Ovary (tissue), 9 donors: ENCODE data around the gene MYOM1. TPM values are rescaled to one million over a fixed set of nuclear protein-coding genes. Genes with fewer than 3 reads are reported as not detected.

ENCODE experiments used
- DNase-seq, 5 donors: peaks; one replicate each; pipeline ENCODE4 v3.0.0-alpha.2; 2019 to 2020
- H3K27ac ChIP-seq, 2 donors: fragments of 200-600 bp; one replicate each; pipeline versions ENCODE4 v1.5.1 to v1.8.0; 2019 to 2022
- H3K27me3 ChIP-seq: fragments of 200-600 bp; one replicate; pipeline ENCODE4 v1.8.0; 2022
- H3K36me3 ChIP-seq: fragments of 200-600 bp; sonication (generic); one replicate; pipeline ENCODE4 v1.5.1; 2019
- H3K4me1 ChIP-seq: one replicate; pipeline ENCODE4 v1.8.1; 2013; ENCODE audit warnings: mild to moderate bottlenecking, moderate library complexity; ENCODE audit not compliant: insufficient read depth
- H3K4me3 ChIP-seq: fragments of 200-600 bp; sonication (generic); one replicate; pipeline ENCODE4 v1.5.1; 2017
- H3K9me3 ChIP-seq, 2 donors: fragments of 200-600 bp in 1 of 2; sonication (generic) in 1 of 2; one replicate each; pipeline versions ENCODE4 v1.5.1 to v1.8.1; 2013 to 2019; ENCODE audit warnings: mild to moderate bottlenecking in 1 of 2, moderate library complexity in 1 of 2
- CTCF ChIP-seq, 3 donors: fragments of 450-650 bp in 2 of 3; fragments of 200-600 bp in 1 of 3; IDR thresholded peaks; one replicate each; pipeline versions ENCODE4 v1.5.1 to v1.8.0; 2016 to 2022; ENCODE audit warnings: antibody characterized with exemption in 3 of 3, mild to moderate bottlenecking in 1 of 3
- EP300 ChIP-seq: sonication (generic); formaldehyde crosslinking; IDR thresholded peaks from one replicate; pipeline ENCODE4 v1.6.1; 2017; ENCODE audit warnings: antibody characterized with exemption
- POLR2A ChIP-seq: fragments of 450-650 bp; IDR thresholded peaks from one replicate; pipeline ENCODE4 v1.6.1; 2017; ENCODE audit warnings: antibody characterized with exemption, mild to moderate bottlenecking, moderate library complexity
- WGBS, 3 donors: extraction: QIAGEN DNeasy Blood & Tissue Kit in 1 of 3; methylation state at CpG; one replicate each; pipeline versions ENCODE4 v1.1.5 to v1.1.7; 2013 to 2017; 5-methylcytosine and 5-hydroxymethylcytosine counted together
- intact Hi-C, 4 donors: fragments of 100-400 bp; cut with DNase I; formaldehyde crosslinking; loops; one replicate each; pipeline versions ENCODE4 v1.11.0 to v1.15.1; 2022 to 2023
- polyA plus RNA-seq, 2 donors: library from polyadenylated mRNA; stranded (reverse); fragments of 200-250 nt in 1 of 2; fragments of 350-450 nt in 1 of 2; fragmentation: Illumina TruSeq in 1 of 2; extraction: RNeasy Lipid Tissue Mini Kit (QIAGEN cat#74804) in 1 of 2; gene quantifications; one replicate each; pipeline ENCODE4 v1.2.3, GENCODE V29; 2013 to 2014
- total RNA-seq, 7 donors: library from RNA; depleted of rRNA in 2 of 7; stranded (reverse); fragments of >200 nt in 2 of 7; fragmentation: NEBNext Ultra II Directional in 3 of 7; extraction: Animal tissue kit (Norgen Biotek cat#: 25700) in 3 of 7; gene quantifications; one replicate each; pipeline versions ENCODE4 v1.1.0 to v1.2.4, GENCODE V29; 2016 to 2023
- donor health status: DM: no; HTN: no; CAD: no; lungs with moderate emphysema.
- donor health status: DM: no; HTN: no; CAD: no.
- donor health status: Bipolar disorder and iron deficiency.
- donor health status: DM: yes; HTN: yes; CAD: no.
- donor health status: DM: no; HTN: no; CAD: no.
- donor health status: DM: yes; HTN: yes; CAD: no.

Gene MYOM1
- total and polyA plus RNA-seq, 9 donors, result 0.69 to 21.0 (median 3.6) TPM

DNA sequence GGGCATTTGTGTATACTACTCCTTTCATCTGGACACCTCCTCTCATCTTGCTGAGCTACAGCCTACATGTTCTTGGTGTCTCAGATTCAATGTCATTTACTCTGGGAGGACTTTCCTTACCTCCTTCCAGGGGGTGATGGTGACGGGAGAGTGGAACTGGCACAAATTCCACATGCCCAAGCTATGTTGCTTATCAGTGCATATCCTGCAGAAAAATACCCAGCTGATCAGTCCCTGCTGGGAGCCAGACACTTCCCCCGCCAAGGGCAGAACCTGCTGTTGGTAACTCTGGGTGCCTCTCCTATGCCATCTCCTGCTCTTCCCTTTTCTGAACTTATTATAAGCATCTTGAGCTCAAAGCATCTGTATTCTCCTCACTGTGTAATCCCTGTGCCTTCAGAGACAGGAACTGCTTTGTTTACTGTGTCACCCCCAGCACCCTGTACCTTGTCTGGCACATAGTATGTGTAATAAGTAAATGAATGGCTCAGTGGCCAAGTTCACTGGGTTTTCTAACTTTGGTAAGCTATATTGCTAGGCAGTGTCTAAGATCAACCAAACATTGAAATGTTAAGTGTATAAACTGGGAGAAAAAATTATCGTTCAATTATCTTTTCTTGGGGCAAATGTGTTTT lies 119.2 kb downstream of the MYOM1 start:
- H3K4me1 ChIP-seq, result peaks cover 2% of the 10 kb centered on the region
- no peaks in the 10 kb centered on the region for H3K9me3 ChIP-seq
- TF ChIP-seq CTCF (IDR thresholded peaks at IDR 0.05) (no peak), POLR2A (no peak), EP300 (no peak)
- 63 to 88% (median 76%) methylated on average over 3 of the region's 3 CpGs for WGBS, 3 donors
- no peak for DNase-seq
- no peak overlapping the region for H3K27ac ChIP-seq
- intact Hi-C loops, result no loop called here
- H3K4me3 ChIP-seq, result no peak overlapping the region
- H3K36me3 ChIP-seq, result no peaks in the 10 kb centered on the region
- H3K27me3 ChIP-seq, result no peaks in the 10 kb centered on the region

DNA sequence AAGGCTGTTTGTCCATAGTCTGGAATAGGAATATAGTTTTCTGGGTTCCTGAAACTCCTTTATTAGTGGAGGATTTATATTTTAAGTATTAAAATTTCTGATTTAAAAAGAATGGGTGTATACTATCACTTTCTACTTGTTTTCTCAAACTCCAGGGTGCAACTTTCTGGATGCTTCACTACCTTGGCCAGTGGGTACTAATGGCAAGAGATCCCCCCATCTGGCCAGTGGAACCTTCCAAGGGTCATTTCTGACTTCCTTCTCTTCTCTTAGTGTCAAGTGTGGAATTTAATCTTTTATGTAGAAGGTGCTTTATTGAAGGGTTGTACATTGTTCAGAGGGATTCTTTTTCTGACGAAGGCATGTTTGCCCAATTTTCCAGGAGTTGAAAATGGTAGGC lies 120.4 kb downstream of the MYOM1 start:
- intact Hi-C loops, result no loop called here
- Histone ChIP-seq H3K9me3 (no peaks in the 10 kb centered on the region), H3K4me1 (peaks cover 2% of the 10 kb centered on the region), H3K36me3 (no peaks in the 10 kb centered on the region), H3K27me3 (no peaks in the 10 kb centered on the region), H3K4me3 (no peak overlapping the region), H3K27ac (no peak overlapping the region)
- TF ChIP-seq CTCF (IDR thresholded peaks at IDR 0.05) (no peak), POLR2A (no peak), EP300 (no peak)
- no peak for DNase-seq
- 0 to 40% (median 0%) methylated on average over 1 of the region's 1 CpG for WGBS, 3 donors

GRCh38 chr18:3097082-3097481 lies 122.7 kb downstream of the MYOM1 start:
- Histone ChIP-seq H3K27ac (no peak overlapping the region), H3K4me1 (no peaks in the 10 kb centered on the region), H3K36me3 (no peaks in the 10 kb centered on the region), H3K9me3 (no peaks in the 10 kb centered on the region), H3K4me3 (no peak overlapping the region), H3K27me3 (no peaks in the 10 kb centered on the region)
- 32 to 52% (median 49%) methylated on average over 1 of the region's 1 CpG for WGBS, 3 donors
- intact Hi-C loops, result no loop called here
- no peak for DNase-seq
- TF ChIP-seq POLR2A (no peak), CTCF (IDR thresholded peaks at IDR 0.05) (no peak), EP300 (no peak)

DNA sequence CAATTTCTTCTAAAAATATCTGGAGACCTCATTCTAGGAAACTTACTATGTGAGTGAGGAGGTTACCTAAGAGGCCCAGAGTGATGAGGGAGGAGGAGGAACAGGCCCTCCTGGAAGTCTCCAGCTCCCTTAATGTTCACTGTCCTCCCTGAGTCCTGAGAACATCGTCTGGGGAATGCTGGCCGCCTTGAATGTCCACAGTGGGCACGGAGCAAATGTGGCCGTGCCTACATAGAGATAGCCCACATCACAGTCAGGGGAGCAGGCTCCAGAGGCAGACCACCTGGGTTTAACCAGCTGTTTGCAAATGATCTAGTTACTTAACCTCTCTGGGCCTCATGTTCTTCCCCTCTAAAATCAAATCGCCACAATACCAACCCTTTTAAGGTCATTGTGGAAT lies 123.8 kb downstream of the MYOM1 start:
- no peak for DNase-seq
- Histone ChIP-seq H3K4me1 (no peaks in the 10 kb centered on the region), H3K9me3 (no peaks in the 10 kb centered on the region), H3K36me3 (no peaks in the 10 kb centered on the region), H3K27me3 (no peaks in the 10 kb centered on the region), H3K27ac (no peak overlapping the region), H3K4me3 (no peak overlapping the region)
- intact Hi-C loops, result no loop called here
- TF ChIP-seq POLR2A (no peak), EP300 (no peak), CTCF (IDR thresholded peaks at IDR 0.05) (no peak)
- WGBS, 3 donors, result 90 to 92% (median 91%) methylated on average over 5 of the region's 5 CpGs
